Smooth muscle cell (in vitro differentiated cells): ENCODE data around the gene EPHX1. TPM values are rescaled to one million over a fixed set of nuclear protein-coding genes. Genes with fewer than 3 reads are reported as not detected.
A peak's percentile ranks its signal among the peaks of the same experiment; 100 is the strongest.
"Not testable (repeated sequence)": the region's sequence is repeated elsewhere in the genome, so short reads cannot be mapped to it uniquely, and the experiment has no call there.

Experiments used
- DNase-seq: peaks from one replicate; lab custom pipeline; 2025; ENCODE audit not compliant: unreplicated experiment; lab: John Stamatoyannopoulos, UW
- H2AFZ ChIP-seq: fragments of 200-600 bp; sonication (generic); 2 replicates; pipeline ENCODE4 v1.6.0; 2016; ENCODE audit warnings: antibody characterized with exemption, low read depth, mild to moderate bottlenecking
- H3F3A ChIP-seq: fragments of 200-600 bp; sonication (generic); 2 replicates; pipeline ENCODE4 v1.6.0; 2017; ENCODE audit warnings: antibody characterized with exemption, low read depth
- H3K27ac ChIP-seq: fragments of 200-600 bp; sonication (generic); 2 replicates; pipeline ENCODE4 v1.5.1; 2016; ENCODE audit warnings: low read depth, mild to moderate bottlenecking
- H3K27me3 ChIP-seq: fragments of 200-600 bp; sonication (generic); 2 replicates; pipeline ENCODE4 v1.6.1; 2016; ENCODE audit warnings: low read depth, mild to moderate bottlenecking
- H3K36me3 ChIP-seq: fragments of 200-600 bp; sonication (generic); 2 replicates; pipeline ENCODE4 v1.5.1; 2016; ENCODE audit warnings: low read depth
- H3K4me1 ChIP-seq: fragments of 200-600 bp; sonication (generic); 2 replicates; pipeline ENCODE4 v1.5.1; 2016; ENCODE audit warnings: low read depth
- H3K4me2 ChIP-seq: fragments of 200-600 bp; sonication (generic); 2 replicates; pipeline ENCODE4 v1.6.0; 2016; ENCODE audit warnings: mild to moderate bottlenecking
- H3K4me3 ChIP-seq: fragments of 200-600 bp; sonication (generic); 2 replicates; pipeline ENCODE4 v1.5.1; 2016; ENCODE audit warnings: mild to moderate bottlenecking
- H3K79me2 ChIP-seq: fragments of 200-600 bp; sonication (generic); 2 replicates; pipeline ENCODE4 v1.6.0; 2016; ENCODE audit warnings: low read depth, mild to moderate bottlenecking
- H3K9ac ChIP-seq: fragments of 200-600 bp; sonication (generic); 2 replicates; pipeline ENCODE4 v1.6.0; 2016; ENCODE audit warnings: low read depth
- H3K9me3 ChIP-seq: fragments of 200-600 bp; sonication (generic); replicated peaks from 2 replicates; pipeline ENCODE4 v1.5.1; 2016; ENCODE audit warnings: low read depth
- H4K20me1 ChIP-seq: fragments of 200-600 bp; sonication (generic); 2 replicates; pipeline ENCODE4 v1.6.0; 2016; ENCODE audit warnings: low read depth
- WGBS: methylation state at CpG from one replicate; pipeline ENCODE4 v1.1.7; 2016; ENCODE audit warnings: low lambda C conversion rate; 5-methylcytosine and 5-hydroxymethylcytosine counted together
- polyA plus RNA-seq: library from polyadenylated mRNA; unstranded; fragments of >200 nt; fragmentation: Nextera tagmentation; extraction: Ambion mirVana; gene quantifications from 2 replicates; pipeline ENCODE4 v1.2.1, GENCODE V29; 2016
- total RNA-seq: library from RNA; depleted of rRNA; stranded (reverse); fragments of >200 nt; gene quantifications from 2 replicates; pipeline ENCODE4 v1.2.3, GENCODE V29; 2014
- TF ChIP-seq, protein P1 (sequence below): fragments of 200-600 bp; sonication (generic); IDR thresholded peaks from 2 replicates; pipeline ENCODE4 v1.5.1; 2017; ENCODE audit warnings: borderline replicate concordance, mild to moderate bottlenecking, antibody characterized with exemption; ENCODE audit not compliant: insufficient read depth, poor library complexity, severe bottlenecking

Gene EPHX1
- total and polyA plus RNA-seq, 2 experiments from 2014 or later, result 16.1 to 22.2 TPM

DNA sequence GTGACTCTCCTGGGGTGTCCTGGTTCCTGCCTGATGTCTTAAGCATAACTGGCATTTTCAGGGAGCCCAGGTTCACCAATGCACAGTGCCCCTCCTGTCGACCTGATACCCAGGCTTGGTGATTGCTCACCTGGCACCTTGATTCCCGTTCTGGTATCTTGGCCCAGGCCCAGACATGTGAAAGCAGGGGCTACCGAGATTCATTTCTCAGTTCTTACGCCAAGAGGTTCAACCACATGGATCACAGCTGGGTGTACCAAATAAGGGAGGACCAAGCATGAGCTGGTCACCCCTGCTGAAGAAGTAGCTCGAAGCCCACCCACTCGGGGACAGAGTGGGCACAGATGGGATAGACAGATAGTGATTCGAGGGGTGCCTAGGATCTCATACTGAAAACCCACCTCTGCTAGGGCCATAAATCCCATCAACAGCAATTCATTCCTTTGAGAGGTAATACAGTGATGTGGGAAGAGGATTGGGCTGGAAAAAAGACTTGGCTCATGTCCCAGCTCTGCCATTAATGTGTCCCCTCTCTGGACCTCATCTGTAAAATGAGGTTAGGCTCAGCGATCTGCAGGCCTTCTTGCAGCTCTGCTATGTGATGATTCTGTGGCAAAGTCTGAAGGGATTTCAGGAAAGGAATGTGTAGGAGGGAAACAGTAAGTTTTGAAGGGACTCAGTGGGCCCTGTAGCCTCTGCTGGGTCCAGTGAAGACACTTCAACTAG lies 2.7 kb downstream of the EPHX1 start:
- H2AFZ ChIP-seq, result no peak overlapping the region
- peak overlapping the region; percentile 52 for H3K27ac ChIP-seq

DNA sequence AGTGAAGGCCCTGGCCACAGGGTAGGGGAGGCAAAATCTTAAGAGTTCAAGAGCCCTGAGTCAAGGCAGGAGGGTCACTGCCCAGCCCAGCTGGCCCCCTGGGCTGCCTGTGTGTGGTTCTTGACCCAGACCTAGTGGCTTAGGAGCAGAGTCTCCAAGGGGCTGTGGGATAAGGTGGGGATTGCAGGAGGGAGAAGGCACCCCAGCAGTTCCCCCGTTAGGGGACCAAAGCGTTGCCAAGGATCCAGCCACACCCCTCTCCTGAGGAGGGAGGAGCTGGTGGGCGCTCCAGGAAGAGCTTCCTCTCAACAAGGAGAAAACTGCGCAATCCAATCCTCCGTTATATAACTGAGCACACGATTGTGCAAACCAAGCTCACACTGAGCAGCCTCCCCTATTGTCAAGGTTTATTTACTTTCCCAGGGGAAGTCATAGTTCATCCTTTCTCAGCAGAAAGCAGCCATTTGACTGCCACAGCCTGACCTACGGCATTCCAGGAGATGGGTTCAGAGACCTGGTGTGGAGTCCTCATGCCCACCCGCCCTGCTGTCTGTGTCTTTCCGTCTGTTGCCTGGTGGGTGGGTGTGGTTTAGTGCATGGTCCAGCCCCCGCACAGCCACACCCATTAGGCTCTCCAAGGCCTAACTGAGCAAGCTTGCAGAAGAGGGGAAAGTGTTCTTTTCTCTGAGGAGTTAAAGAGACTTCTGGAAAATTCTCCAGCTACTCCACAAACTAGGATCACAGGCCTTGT lies 3.5 kb downstream of the EPHX1 start:
- TF ChIP-seq, protein P1, sequence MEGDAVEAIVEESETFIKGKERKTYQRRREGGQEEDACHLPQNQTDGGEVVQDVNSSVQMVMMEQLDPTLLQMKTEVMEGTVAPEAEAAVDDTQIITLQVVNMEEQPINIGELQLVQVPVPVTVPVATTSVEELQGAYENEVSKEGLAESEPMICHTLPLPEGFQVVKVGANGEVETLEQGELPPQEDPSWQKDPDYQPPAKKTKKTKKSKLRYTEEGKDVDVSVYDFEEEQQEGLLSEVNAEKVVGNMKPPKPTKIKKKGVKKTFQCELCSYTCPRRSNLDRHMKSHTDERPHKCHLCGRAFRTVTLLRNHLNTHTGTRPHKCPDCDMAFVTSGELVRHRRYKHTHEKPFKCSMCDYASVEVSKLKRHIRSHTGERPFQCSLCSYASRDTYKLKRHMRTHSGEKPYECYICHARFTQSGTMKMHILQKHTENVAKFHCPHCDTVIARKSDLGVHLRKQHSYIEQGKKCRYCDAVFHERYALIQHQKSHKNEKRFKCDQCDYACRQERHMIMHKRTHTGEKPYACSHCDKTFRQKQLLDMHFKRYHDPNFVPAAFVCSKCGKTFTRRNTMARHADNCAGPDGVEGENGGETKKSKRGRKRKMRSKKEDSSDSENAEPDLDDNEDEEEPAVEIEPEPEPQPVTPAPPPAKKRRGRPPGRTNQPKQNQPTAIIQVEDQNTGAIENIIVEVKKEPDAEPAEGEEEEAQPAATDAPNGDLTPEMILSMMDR, result no peak
- H4K20me1 ChIP-seq, result peaks cover 21% of the 10 kb centered on the region
- peak overlapping the region; percentile 62 for H3K4me2 ChIP-seq
- H3F3A ChIP-seq, result peaks cover 28% of the 10 kb centered on the region
- H3K79me2 ChIP-seq, result peaks cover 18% of the 10 kb centered on the region
- H3K4me1 ChIP-seq, result peaks cover 35% of the 10 kb centered on the region
- H2AFZ ChIP-seq, result no peak overlapping the region
- H3K4me3 ChIP-seq, result no peak overlapping the region
- H3K27ac ChIP-seq, result peak overlapping the region; percentile 52
- no peaks in the 10 kb centered on the region for H3K36me3 ChIP-seq
- 50% methylated on average over 10 of the region's 10 CpGs for WGBS
- H3K9ac ChIP-seq, result no peak overlapping the region
- no peaks in the 10 kb centered on the region for H3K27me3 ChIP-seq
- H3K9me3 ChIP-seq, result no peaks in the 10 kb centered on the region
- DNase-seq, result no peak

More for the DNA sequence above, 2.7 kb downstream of the EPHX1 start:
- peaks cover 28% of the 10 kb centered on the region for H3F3A ChIP-seq
- H3K4me3 ChIP-seq, result no peak overlapping the region
- DNase-seq, result no peak
- no peaks in the 10 kb centered on the region for H3K27me3 ChIP-seq
- H3K36me3 ChIP-seq, result no peaks in the 10 kb centered on the region
- no peak overlapping the region for H3K9ac ChIP-seq
- H3K79me2 ChIP-seq, result peaks cover 11% of the 10 kb centered on the region
- TF ChIP-seq, protein P1, result no peak
- 76% methylated on average over 8 of the region's 8 CpGs for WGBS
- H4K20me1 ChIP-seq, result peaks cover 21% of the 10 kb centered on the region
- H3K4me2 ChIP-seq, result peak overlapping the region; percentile 62
- no peaks in the 10 kb centered on the region for H3K9me3 ChIP-seq
- peaks cover 30% of the 10 kb centered on the region for H3K4me1 ChIP-seq

DNA sequence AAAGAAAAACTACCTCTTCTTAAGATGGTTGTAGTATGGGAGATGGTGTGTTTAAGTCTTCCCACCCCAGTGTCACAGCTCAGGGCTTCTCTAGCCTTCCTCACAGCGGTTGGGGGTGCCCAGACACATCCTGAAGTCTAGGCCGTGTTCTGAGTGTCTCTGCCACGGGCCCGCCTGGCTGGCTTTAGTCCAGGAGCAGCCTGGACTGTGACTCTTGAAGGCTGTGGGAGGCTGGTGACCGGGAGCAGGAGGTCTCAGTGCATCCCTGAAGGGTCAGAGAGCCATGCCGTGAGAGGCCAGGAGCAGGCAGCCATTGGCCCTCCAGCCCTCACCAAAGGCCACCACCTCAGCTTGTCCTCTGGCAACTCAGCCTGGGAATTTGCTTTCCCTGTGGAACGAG lies 4.5 kb downstream of the EPHX1 start:
- Histone ChIP-seq H3K27ac (peak overlapping the region; percentile 19), H3K4me3 (no peak overlapping the region), H2AFZ (no peak overlapping the region), H3K4me2 (peak overlapping the region; percentile 62), H4K20me1 (peaks cover 21% of the 10 kb centered on the region), H3K4me1 (peaks cover 35% of the 10 kb centered on the region), H3F3A (peaks cover 28% of the 10 kb centered on the region), H3K9me3 (no peaks in the 10 kb centered on the region), H3K9ac (no peak overlapping the region), H3K27me3 (no peaks in the 10 kb centered on the region), H3K36me3 (no peaks in the 10 kb centered on the region), H3K79me2 (peaks cover 20% of the 10 kb centered on the region)
- no peak for DNase-seq
- TF ChIP-seq, protein P1, result no peak
- 79% methylated on average over 7 of the region's 7 CpGs for WGBS

DNA sequence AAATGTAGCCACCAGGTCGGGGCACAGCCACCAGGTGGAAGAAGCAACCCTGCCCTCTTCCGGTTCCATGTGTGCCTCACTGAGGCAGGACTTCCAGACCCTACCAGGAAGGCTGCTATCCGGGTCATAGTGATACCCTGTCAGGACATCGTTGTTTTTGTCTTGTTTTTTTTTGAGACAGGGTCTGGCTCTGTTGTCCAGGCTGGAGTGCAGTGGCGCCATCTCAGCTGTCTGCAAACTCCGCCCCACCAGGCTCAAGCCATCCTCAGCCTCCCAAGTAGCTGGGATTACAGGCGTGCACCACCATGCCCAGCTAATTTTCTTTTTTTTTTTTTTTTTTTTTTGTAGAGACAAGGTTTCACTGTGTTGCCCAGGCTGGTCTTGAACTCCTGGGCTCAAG lies 5.2 kb downstream of the EPHX1 start:
- WGBS, result 97% methylated on average over 6 of the region's 7 CpGs
- H2AFZ ChIP-seq, DNase-seq, H3K36me3 ChIP-seq, H3K9ac ChIP-seq, H3K4me2 ChIP-seq, H3K27ac ChIP-seq, H3K4me3 ChIP-seq, H3K9me3 ChIP-seq, H3K27me3 ChIP-seq: not testable (repeated sequence)
- peaks cover 35% of the 10 kb centered on the region for H3K4me1 ChIP-seq
- peaks cover 21% of the 10 kb centered on the region for H4K20me1 ChIP-seq
- peaks cover 24% of the 10 kb centered on the region for H3K79me2 ChIP-seq
- peaks cover 28% of the 10 kb centered on the region for H3F3A ChIP-seq
